NCI-H128 (cell line): ENCODE data around the gene PPARA.

Source experiments
- DNase-seq: peaks from one replicate; lab custom pipeline; 2025; ENCODE audit not compliant: unreplicated experiment; lab: John Stamatoyannopoulos, UW

Gene PPARA

GRCh38 chr22:46269564-46269963 lies 119.2 kb downstream of the PPARA start:
- DNase-seq: no peak

- no peak for DNase-seq
Observed at GRCh38 chr22:46272196-46272595, 121.9 kb downstream of the PPARA start.

- DNase-seq: no peak
Observed at GRCh38 chr22:46272762-46273431, 122.6 kb downstream of the PPARA start.

- DNase-seq: no peak
Observed at GRCh38 chr22:46273432-46274148, 123.3 kb downstream of the PPARA start.

- no peak for DNase-seq
Observed at GRCh38 chr22:46274381-46274780, 124.1 kb downstream of the PPARA start.

- no peak for DNase-seq
Observed at GRCh38 chr22:46275455-46276122, 125.3 kb downstream of the PPARA start.

- no peak for DNase-seq
Observed at GRCh38 chr22:46276563-46276962, 126.2 kb downstream of the PPARA start.

- no peak for DNase-seq
Observed at GRCh38 chr22:46278656-46279645, 128.6 kb downstream of the PPARA start.

- no peak for DNase-seq
Observed at GRCh38 chr22:46280063-46280817, 129.9 kb downstream of the PPARA start.

- no peak for DNase-seq
Observed at GRCh38 chr22:46280999-46281623, 130.8 kb downstream of the PPARA start.

GRCh38 chr22:46281866-46282678 lies 131.7 kb downstream of the PPARA start:
- no peak for DNase-seq

GRCh38 chr22:46286006-46286405 lies 135.7 kb downstream of the PPARA start:
- no peak for DNase-seq

- no peak for DNase-seq
Observed at GRCh38 chr22:46286941-46287872, 136.9 kb downstream of the PPARA start.

GRCh38 chr22:46287873-46288751 lies 137.8 kb downstream of the PPARA start:
- DNase-seq: no peak

GRCh38 chr22:46288846-46289243 lies 138.5 kb downstream of the PPARA start:
- no peak for DNase-seq

- DNase-seq: no peak
Observed at GRCh38 chr22:46289244-46289891, 139.0 kb downstream of the PPARA start.
